HG02981 (cell line): ENCODE results near the gene AIFM3.
"Not testable (repeated sequence)": the region's sequence is repeated elsewhere in the genome, so short reads cannot be mapped to it uniquely, and the experiment has no call there.

ENCODE experiments used
- ATAC-seq: cut with Tn5 transposase; IDR thresholded peaks from one replicate; pipeline ENCODE4 v1.9.1; 2021; ENCODE audit warnings: mild to moderate bottlenecking, moderate library complexity; ENCODE audit not compliant: unreplicated experiment

Gene AIFM3

DNA sequence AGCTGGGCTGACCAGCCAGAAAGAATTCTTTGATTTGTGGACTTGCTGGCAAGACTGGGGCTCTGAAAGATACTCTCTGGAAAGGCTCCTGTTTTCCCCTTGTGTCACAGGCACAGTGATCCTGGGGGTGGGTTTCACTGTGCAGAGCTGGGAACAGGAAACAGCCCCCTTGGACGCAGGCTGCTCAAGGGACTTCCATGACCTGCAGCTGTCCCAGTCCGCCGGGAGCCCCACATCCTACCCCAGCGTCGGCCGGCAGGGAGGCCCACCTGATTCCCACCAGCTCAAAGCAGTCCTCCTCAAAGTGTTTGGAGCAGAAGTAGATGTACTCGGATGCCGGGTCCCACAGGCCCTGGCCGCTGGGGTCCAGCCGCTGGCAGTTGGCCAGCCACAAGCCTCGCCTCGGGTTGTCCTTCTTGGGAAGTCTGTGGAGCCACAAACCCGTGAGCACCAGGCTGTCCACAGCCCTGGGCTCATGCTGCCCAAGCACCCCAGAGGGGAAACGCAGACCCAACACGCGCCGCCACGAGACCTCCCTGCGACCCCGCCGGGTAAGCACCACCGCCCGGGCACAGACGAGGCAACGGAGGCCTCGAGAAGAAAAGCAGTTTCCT lies 34.0 kb downstream of the AIFM3 start:
- peak; percentile 13 for ATAC-seq

DNA sequence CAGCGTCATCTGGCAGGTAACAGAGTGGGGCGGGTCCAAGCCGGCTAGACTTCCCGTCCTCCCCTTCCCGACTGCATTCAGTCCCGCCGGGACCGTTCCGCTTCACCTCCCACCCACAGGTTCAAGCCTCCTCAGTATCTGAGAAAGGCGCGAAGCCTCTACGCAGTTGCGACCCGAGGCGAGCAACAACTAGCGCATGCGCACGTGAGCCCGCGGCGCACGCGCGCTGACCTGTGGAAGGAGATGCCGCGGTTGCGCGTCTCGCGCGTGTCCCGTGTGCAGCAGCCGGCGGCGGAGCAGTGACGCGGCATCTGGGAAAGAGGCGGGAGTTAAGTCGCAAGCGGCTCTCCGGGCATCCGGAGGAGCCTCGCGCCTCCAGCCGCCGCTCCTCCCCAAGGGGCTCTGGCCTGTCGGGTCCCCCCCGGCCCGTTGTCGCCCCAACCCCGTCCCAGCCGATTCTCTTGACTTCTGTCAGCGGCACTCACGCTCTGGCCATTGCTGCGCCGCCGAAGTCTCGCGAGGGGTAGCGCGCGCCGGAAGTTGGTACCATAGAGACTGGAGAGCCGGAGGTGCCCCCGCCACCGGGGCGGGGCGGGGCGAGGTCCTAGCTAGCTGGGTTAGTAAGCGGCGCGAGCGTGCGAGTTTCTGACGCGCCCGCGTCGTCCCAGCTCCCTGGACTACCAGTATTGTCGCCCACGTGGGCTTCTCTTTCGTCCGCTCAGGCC lies 34.7 kb downstream of the AIFM3 start, which contains the start of gene THAP7:
Gene THAP7, minus strand, starts transcription at position 518 of the 725 bp plus-strand sequence. Its CDS starts 207 bp downstream, at position 311.
- ATAC-seq = peak; percentile 88

DNA sequence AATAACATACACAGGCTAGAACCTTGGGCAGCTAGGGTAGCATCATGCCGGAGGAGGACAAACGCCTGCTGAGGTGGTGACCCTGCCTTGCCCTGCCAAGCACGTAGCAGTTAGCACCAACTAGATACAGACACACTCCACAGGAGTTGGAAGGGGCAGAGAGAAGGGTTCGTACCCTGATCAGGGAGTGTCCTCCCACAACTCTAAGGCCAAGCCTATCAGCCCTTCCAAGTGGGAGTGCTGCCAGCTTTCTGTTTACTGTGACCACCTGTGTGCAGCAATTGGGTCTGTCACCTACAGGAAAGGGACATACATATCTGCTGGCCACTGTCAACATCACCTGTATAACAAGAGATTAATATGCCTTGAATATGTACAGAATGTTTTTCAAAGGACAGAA lies 36.7 kb downstream of the AIFM3 start:
- no peak for ATAC-seq

DNA sequence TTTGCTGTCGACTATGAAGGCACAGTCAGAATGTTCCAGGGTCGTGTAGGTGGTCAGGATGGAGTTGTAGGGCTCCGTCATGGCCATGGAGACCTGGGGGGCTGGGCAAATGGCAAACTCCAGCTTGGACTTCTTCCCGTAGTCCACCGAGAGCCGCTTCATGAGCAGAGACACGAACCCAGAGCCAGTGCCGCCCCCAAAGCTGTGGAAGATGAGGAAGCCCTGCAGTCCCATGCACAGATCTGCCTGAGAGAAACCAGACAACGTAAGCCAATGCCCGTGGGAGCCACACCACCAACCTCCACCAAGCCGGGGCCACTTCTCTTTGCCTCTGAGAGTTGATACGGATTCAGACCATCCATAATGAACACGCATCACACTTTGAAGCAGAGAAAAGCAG lies 42.2 kb downstream of the AIFM3 start:
- ATAC-seq = not testable (repeated sequence)

DNA sequence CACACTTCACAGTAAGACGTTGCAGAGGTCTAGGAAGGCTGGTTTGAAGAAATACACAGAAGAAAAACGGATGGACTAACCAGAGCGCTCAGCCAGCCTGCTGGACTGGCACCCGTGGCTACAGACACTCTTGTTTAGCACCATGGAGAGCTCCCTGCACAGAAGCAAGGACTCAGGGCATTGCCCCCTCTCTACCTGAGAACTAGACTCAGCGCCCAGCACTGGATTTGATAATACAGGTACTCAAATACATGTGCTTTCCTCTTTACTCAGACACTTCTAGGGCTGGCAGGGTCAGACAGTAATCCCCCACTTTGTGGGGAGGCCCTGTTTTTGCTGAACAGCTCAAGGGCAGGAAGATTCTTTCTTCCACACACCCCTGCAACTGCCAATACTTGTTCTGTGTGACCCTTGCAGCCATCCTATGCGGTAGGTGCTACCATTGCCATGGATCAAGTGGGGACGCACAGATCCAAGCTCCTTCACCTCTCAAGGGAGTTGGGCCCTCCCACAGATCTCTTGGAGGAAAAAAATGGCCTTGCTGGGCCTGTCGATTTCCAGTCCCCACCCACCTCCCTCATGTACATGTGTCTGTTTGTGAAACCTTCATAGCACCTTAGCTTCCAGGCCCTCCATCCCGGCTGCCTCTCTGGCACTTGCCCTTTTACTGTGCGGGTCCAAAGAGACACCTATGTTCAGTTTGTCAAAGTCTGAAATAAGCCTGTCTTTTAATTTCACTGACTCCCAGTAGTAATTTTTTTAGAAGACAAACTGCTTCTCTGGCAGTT lies 42.8 kb downstream of the AIFM3 start:
- ATAC-seq = no peak

DNA sequence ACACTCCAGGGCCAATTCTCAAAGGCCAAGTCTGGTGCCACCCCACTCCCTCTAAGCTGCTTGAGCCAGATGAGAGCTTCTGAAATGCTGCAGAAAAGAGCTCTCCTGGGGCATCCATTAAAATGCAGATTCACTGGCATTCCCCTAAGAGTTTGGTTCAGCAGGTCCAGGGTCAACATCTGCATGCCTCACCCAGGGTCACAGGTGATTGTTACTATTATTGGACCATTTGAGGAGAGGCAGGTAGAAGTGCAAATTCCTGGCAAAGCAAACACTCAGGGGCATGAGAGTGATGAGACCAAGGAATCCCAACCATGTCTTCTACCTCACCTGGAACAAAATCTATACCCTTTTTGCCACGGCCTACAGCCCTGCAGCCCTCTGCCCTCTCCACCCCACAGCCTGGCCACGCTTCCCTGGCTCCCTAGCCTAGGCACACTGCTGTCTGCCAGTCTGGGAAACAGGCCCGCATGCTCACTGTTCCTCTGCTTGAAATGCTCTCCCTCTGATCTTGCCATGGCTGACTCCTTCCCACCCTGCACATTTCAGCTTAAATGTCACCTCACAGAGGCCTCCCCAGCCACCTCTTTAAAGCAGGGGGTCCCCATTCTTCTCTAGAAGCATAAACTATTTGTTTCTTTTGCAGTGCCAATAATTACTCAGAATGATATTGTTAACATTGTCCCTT lies 43.5 kb downstream of the AIFM3 start:
- ATAC-seq = no peak

DNA sequence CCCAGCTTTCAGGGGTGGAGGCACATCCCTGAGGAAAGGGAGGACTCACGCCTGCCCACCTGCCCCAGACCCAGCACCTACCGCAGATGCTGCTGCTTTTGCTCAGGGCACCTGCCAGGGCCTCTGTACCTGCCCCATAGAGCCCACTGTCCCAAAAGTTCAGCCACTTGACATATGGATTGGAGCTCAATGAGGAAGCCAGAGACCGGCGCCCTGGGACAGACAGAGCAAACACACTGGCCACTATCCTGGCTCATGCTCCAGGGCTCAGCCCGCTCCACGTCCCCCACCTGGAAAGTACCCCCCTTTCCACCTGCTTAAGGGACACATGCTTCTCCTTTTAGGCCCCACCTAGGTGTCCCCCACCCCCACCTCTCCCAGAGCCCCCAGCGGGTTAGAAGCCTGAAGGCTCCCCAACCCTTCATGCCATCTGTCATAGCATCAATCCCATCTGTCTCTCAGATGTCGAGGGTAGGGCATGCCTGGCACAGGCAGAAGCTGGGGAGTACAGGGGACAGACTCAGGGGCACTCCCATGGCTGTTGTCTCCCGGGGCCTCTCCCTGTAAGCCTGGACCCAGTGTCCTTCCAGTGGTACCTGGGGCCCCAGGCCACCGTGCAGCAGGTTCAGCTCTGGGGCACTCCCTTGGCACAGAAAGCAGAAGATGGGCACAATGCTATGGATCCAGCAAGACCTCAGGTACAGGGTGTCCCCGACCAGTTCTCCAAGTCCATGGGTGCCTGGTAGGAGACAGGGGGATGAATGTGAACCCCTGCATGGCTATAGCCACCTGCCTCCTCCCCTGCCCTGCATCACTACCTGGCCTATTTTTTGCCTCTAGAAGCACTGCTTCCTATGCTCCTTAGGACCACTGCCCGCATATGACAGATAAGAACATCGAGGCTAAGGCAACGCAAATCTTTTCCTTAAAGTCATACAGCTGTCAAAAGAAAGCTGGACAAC lies 45.7 kb downstream of the AIFM3 start:
- no peak for ATAC-seq

DNA sequence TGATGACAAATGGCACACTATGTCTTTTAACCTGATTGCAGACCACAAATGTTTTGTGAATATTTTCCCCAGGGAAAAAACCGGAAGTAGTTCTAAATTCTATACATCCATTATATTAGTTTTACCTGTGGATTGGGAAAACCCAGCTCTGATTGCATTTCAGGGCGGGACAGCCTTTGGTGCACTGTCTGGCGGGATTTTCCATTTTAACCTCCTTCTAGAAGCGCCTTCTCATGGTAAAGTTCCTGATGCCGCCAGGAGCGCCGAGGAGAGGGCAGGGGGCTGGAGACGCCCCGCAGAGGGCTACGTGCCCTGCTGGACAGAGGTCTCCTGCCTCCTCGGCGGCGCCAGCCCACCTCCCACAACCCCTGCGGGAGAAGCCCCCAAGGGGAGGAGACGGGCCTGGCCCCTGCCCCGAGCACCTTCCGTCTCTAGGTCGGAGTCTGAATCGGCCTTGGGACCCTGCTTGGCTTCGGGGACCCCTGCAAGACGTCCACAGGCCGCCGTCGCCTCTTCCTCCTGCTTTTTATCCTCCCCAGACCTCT lies 46.7 kb downstream of the AIFM3 start:
- ATAC-seq = no peak

DNA sequence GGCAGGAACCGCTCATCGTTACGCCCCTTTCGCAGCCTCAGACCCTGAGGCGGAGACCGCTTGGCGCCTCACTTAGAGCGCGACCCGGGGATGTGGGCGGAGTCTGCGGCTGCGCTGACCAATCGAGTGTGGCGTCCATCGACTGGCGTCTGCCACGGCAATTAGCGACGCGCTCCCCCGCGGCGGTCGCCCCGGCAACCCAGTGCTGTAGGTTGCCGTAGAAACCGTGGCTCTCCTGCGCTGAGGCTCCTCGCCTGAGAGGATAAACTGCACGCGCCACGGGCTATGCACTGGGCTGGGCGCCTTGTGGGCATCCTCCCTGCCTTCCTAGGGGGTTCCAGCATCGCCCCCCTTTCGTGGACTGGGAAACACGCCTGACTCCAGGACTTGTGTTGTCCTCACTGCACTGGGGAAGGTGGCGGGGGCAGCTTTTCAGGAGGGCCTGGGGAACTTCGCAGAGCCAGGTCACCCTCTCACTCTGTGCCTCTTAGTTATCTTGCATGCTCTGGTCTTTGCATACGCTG lies 47.2 kb downstream of the AIFM3 start:
- ATAC-seq = peak; percentile 81

DNA sequence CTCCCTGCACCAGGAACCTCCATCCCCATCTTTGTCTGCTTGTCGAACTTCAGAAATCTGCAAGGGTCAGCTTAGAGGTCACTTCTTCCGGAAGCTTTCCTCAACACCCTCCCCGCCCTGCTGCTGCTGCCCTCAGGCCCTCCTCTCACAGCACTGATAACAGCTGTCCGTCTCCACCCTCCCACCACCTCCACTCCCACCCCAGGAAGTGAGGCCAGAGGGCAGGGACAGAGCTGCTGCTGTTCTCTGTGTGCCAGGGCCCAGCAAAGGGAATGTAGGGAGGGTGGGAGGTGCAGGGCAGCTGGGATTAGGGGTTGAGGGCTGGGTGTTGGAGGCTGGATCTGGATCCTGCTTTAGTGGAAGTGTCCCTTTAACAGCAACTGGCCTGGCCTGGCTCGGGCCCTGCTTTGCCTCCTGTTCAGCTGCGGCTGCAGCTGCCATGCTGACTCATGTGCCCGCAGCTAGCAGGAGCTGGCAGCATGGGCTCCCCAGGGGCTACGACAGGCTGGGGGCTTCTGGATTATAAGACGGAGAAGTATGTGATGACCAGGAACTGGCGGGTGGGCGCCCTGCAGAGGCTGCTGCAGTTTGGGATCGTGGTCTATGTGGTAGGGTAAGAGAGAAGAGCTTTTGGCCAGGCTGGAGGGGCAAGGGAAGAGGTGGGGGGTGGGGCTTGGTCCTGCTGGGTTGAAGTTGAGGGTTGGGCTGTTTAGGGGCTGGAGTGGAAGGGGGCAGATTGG lies 47.8 kb downstream of the AIFM3 start, which contains the start of gene P2RX6:
Gene P2RX6, plus strand, starts transcription at position 440 of the 740 bp plus-strand sequence. Its CDS starts 10 bp downstream, at position 450.
- ATAC-seq = no peak

DNA sequence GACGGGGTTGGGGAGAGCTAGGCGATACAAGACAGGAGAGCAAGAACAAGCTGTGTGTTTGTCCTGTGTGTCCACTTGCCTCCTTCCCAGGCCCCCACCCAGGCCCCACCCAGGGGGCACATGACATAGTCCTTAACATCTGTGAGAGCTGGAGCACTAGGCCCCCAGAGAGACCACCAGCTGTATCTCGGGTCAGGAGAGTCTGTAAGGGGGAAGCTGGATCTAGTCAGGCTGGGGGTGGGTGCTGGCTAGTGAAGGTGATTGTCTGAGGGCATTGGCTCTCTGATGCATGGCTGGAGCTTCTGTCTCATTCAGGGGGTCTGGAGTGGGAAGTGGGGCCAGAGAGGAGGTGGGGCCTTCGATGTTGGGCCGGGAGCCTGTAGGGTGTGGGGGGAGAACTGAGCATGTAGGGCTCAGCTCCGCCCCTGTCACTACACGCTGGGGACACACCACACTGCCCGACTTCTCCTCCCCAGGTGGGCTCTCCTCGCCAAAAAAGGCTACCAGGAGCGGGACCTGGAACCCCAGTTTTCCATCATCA lies 48.5 kb downstream of the AIFM3 start:
- ATAC-seq = no peak

DNA sequence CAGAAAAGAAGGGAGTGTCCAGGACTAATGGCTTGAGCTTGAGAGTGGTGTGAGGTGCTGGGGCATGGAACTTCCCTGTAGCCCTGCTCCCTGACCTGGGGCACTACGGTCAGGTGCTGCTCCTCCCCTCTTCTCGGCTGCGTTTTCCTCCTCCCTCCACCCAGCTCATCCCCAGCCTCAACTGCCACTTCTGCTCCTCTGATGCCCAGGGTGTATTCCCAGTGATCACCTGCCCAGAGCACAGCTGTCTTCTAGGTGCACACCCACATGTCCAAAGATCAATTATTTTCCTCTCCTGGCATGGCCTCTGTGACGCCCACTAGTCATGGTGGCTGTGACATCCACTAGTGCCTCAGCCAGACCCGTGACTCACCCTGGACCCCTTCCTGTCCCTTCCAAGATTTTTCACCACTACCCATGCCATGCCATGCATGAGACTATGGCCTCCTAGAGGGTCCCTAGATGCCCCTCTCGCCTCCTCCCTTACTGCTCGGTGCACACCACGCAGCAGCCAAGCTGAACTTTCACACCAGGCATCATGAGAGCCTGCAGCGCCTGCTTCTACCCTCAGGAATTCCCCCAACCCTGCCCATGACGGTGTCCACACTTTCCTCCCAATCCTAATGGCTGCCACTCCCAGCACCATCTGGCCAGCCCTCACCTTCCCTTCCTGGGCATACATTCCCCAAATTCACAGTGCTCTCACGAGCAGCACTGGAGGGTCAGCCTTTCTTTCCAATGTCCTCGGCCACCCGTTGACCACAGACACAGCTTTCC lies 49.8 kb downstream of the AIFM3 start:
- ATAC-seq = no peak

DNA sequence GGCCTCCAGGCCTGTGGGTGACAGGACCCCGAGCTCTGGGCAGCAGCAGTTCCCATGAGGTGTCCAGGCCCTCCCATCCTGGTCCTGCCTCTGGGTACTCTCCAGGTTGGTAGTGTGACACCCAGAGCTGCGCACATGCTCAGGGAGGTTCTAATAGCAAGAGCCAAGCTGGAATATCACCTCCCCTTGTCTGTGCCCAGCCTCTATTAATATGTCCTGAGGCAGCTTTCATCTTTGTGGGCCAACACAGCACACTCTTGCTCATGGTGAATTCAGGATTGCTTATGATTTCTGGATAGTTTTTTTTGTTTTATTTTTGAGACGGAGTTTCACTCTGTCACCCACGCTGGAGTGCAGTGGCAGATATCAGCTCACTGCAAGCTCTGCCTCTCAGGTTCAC lies 51.3 kb downstream of the AIFM3 start:
- ATAC-seq = no peak

DNA sequence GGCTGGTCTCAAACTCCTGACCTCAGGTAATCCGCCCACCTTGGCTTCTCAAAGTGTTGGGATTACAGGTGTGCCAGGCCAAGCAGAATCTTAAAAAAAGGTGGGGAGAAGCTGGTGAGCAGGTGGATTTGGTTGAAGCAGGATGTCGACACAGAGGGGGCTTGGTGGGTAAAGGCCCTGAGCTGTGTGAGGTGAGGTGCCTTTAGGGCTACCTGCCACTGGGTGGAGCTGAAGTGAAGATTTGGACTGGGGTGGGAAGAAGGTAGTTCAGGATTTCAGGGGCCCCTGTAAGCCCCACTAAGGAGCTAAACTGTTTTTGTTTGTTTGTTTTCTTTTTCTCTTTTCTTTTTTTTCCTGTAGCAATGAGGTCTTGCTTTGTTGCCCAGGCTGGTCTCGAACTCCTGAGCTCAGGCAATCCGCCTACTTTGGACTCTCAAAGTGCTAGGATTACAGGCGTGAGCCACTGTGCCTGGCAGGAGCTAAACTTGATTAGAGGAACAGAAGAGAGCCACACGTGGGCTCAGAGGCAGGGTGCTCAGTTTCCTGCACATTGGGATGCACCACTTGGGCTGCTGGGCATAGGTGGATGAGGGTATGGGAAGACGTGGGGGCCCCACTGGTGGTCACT lies 53.9 kb downstream of the AIFM3 start:
- no peak for ATAC-seq

DNA sequence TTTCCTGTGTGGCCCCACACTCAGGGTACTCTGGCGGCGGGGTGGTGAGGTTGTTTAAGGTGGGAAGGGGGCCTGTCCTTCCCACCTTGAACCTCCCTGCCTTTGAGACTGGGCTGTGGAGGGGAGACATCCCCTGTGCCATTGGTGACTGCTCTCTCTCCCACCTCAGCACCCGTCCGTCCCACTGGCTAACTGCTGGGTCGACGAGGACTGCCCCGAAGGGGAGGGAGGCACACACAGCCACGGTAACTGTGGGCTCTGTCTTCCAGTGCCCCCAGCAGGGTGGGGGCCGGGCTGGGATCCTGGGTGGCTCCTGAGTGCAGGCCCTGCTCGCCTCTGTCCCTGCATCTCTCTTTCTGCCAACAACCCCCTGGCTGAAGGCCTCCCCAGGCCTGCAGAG lies 55.5 kb downstream of the AIFM3 start:
- no peak for ATAC-seq

DNA sequence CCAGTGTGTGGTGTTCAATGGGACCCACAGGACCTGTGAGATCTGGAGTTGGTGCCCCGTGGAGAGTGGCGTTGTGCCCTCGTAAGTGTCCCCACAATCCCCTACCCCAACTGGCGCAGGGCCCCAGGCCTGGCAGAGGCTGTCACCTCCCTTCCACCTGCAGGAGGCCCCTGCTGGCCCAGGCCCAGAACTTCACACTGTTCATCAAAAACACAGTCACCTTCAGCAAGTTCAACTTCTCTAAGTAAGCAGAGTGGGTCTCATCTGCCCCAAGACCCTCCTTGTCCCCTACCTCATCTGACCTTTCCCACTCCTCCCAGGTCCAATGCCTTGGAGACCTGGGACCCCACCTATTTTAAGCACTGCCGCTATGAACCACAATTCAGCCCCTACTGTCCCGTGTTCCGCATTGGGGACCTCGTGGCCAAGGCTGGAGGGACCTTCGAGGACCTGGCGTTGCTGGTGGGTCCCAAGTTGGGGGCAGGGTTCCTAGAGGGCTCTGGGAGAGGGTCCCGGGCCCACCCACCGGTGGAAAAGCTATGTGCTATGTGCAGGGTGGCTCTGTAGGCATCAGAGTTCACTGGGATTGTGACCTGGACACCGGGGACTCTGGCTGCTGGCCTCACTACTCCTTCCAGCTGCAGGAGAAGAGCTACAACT lies 56.0 kb downstream of the AIFM3 start:
- no peak for ATAC-seq

DNA sequence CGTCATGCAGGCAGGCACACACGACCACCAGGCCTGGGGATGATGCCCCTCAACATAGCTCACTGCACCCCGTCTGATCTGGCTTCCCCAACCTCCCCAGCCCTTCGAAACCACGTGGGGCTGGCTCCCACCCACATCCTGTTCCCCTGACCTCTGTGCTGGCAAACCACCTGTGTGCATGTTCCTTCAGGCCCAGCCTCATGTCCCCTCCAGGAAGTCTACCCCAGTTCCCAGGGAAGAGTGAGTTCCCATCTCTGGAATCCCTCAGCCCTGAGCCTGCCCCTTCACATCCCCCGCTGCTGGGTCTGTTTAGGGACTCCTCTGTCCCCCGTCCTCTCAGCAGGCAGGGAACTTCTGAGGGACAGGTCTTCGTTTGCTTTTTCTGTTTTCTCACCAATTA lies 58.2 kb downstream of the AIFM3 start:
- no peak for ATAC-seq
